ENCODE data around the gene RGS3.

- TF ChIP-seq, protein P1, sequence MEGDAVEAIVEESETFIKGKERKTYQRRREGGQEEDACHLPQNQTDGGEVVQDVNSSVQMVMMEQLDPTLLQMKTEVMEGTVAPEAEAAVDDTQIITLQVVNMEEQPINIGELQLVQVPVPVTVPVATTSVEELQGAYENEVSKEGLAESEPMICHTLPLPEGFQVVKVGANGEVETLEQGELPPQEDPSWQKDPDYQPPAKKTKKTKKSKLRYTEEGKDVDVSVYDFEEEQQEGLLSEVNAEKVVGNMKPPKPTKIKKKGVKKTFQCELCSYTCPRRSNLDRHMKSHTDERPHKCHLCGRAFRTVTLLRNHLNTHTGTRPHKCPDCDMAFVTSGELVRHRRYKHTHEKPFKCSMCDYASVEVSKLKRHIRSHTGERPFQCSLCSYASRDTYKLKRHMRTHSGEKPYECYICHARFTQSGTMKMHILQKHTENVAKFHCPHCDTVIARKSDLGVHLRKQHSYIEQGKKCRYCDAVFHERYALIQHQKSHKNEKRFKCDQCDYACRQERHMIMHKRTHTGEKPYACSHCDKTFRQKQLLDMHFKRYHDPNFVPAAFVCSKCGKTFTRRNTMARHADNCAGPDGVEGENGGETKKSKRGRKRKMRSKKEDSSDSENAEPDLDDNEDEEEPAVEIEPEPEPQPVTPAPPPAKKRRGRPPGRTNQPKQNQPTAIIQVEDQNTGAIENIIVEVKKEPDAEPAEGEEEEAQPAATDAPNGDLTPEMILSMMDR (IDR thresholded peaks at IDR 0.05) = no peak
- TF ChIP-seq POLR2A (IDR thresholded peaks at IDR 0.05) = no peak
Observed at GRCh38 chr9:113513536-113513935, 50.0 kb downstream of the RGS3 start.
